PC-3 (cell line): Measurements from ENCODE around the gene MAP7. TPM values are rescaled to one million over a fixed set of nuclear protein-coding genes. Genes with fewer than 3 reads are reported as not detected.

Experiments used
- ATAC-seq: fragments of 200-7000 bp; cut with Tn5 transposase; 2 replicates; pipeline ENCODE4 v1.9.1; 2020; ENCODE audit warnings: mild to moderate bottlenecking, moderate library complexity
- BruUV-seq: library from RNA; stranded (reverse); fragments of 400-500 nt; replicated peaks from 2 replicates; lab custom pipeline; 2021; lab: Mats Ljungman, UMichigan
- CTCF ChIA-PET: fragments of 300-600 bp; sonication (Branson Sonifier 250); formaldehyde crosslinking; loops from one replicate; lab custom pipeline; 2022; ENCODE audit warnings: antibody characterized with exemption; lab: Charles Lee
- POLR2A ChIA-PET: fragments of 300-600 bp; sonication (Branson Sonifier 250); formaldehyde crosslinking; loops from one replicate; lab custom pipeline; 2022; ENCODE audit warnings: antibody characterized with exemption; ENCODE audit not compliant: unreplicated experiment; lab: Charles Lee
- DNase-seq: peaks from one replicate; pipeline ENCODE4 v3.0.0-alpha.2; 2015
- H2AFZ ChIP-seq: fragments of 300-600 bp; sonication (generic); 2 replicates; pipeline ENCODE4 v1.6.0; 2016; ENCODE audit warnings: antibody characterized with exemption, low read length
- H3F3A ChIP-seq: fragments of 300-600 bp; sonication (generic); one replicate; pipeline ENCODE4 v1.6.0; 2017; ENCODE audit warnings: antibody characterized with exemption, low read length, control low read depth, mild to moderate bottlenecking; ENCODE audit not compliant: unreplicated experiment
- H3K27ac ChIP-seq: fragments of 300-600 bp; sonication (generic); 2 replicates; pipeline ENCODE4 v1.5.1; 2016; ENCODE audit warnings: mild to moderate bottlenecking, low read length
- H3K27me3 ChIP-seq: fragments of 300-600 bp; sonication (generic); 2 replicates; pipeline ENCODE4 v1.6.1; 2016; ENCODE audit warnings: low read length, mixed read lengths
- H3K36me3 ChIP-seq: fragments of 300-600 bp; sonication (generic); 2 replicates; pipeline ENCODE4 v1.6.1; 2016; ENCODE audit warnings: low read depth, mixed run types, low read length, mixed read lengths
- H3K4me1 ChIP-seq: fragments of 300-600 bp; sonication (generic); 2 replicates; pipeline ENCODE4 v1.5.1; 2016; ENCODE audit warnings: low read length; ENCODE audit not compliant: insufficient read depth
- H3K4me2 ChIP-seq: fragments of 300-600 bp; sonication (generic); 2 replicates; pipeline ENCODE4 v1.6.0; 2016; ENCODE audit warnings: low read length
- H3K4me3 ChIP-seq: fragments of 300-600 bp; sonication (generic); 2 replicates; pipeline ENCODE4 v1.5.1; 2016; ENCODE audit warnings: mild to moderate bottlenecking, low read length, mixed read lengths
- H3K79me2 ChIP-seq: fragments of 300-600 bp; sonication (generic); 2 replicates; pipeline ENCODE4 v1.6.1; 2017; ENCODE audit warnings: low read length, mixed read lengths
- H3K9ac ChIP-seq: fragments of 300-600 bp; sonication (generic); 2 replicates; pipeline ENCODE4 v1.6.0; 2016; ENCODE audit warnings: mild to moderate bottlenecking, low read length
- H3K9me2 ChIP-seq: fragments of 300-600 bp; sonication (generic); replicated peaks from 2 replicates; pipeline ENCODE4 v1.6.1; 2016; ENCODE audit warnings: mixed run types, low read length, mixed read lengths
- H3K9me3 ChIP-seq: fragments of 300-600 bp; sonication (generic); 2 replicates; pipeline ENCODE4 v1.6.1; 2016; ENCODE audit warnings: low read length, mixed read lengths
- H4K20me1 ChIP-seq: fragments of 300-600 bp; sonication (generic); 2 replicates; pipeline ENCODE4 v1.6.1; 2016; ENCODE audit warnings: low read length, mixed read lengths
- EZH2 ChIP-seq: fragments of 300-600 bp; sonication (generic); IDR thresholded peaks from one replicate; pipeline ENCODE4 v1.6.1; 2017; ENCODE audit warnings: antibody characterized with exemption, mild to moderate bottlenecking, low read length; ENCODE audit not compliant: unreplicated experiment
- EZH2phosphoT487 ChIP-seq: fragments of 300-600 bp; sonication (generic); IDR thresholded peaks from 2 replicates; pipeline ENCODE4 v1.6.1; 2018; ENCODE audit warnings: mild to moderate bottlenecking, antibody characterized with exemption, low read length, borderline replicate concordance
- intact Hi-C: fragments of 100-400 bp; cut with micrococcal nuclease; formaldehyde crosslinking; loops from 2 replicates; pipeline ENCODE4 v1.9.0; 2023
- total RNA-seq: library from RNA; depleted of rRNA; stranded (reverse); fragments of >200 nt; gene quantifications from 2 replicates; pipeline ENCODE4 v1.2.3, GENCODE V29; 2014
- TF ChIP-seq, protein P1 (sequence below): fragments of 300-600 bp; sonication (generic); conservative IDR thresholded peaks from 2 replicates; pipeline ENCODE4 v1.5.1; 2017; ENCODE audit warnings: antibody characterized with exemption, low read depth, mild to moderate bottlenecking, low read length

The MAP7 gene
- total RNA-seq, 1 experiment from 2014 or later, result 13.9 TPM

DNA sequence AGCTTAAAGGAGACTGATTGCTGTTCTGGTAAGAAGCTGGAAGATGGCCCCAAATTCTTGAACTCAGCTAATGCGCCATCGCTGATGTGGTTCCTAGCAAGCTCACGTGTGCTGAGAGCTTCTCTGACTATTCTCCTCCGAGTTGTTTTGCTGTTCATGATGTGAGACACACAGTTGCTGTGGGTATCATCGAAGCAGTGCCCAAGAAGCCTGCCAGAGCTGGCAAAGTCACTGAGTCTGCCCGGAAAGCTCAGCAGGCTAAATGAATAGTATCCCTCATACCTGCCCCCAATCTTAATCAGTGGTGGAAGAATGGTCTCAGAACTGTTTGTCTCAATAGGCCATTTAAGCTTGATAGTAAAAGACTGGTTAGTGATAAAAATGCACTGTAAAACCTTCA, 232.3 kb downstream of the MAP7 start:
- Histone ChIP-seq H3K4me2 (no peak overlapping the region), H3K4me3 (no peak overlapping the region), H3K79me2 (no peaks in the 10 kb centered on the region), H4K20me1 (no peaks in the 10 kb centered on the region), H2AFZ (0 out of 2 replicates have a peak overlapping the region, but pooled peaks have one; percentile 48), H3K36me3 (no peaks in the 10 kb centered on the region), H3F3A (no peaks in the 10 kb centered on the region), H3K4me1 (no peaks in the 10 kb centered on the region), H3K27me3 (no peaks in the 10 kb centered on the region), H3K27ac (no peak overlapping the region), H3K9me2 (no peaks in the 10 kb centered on the region), H3K9ac (no peak overlapping the region), H3K9me3 (no peaks in the 10 kb centered on the region)
- DNase-seq (no peak), ATAC-seq (no peak)
- CTCF ChIA-PET, result no interaction called here
- TF ChIP-seq EZH2phosphoT487, result no peak
- TF ChIP-seq, protein P1, sequence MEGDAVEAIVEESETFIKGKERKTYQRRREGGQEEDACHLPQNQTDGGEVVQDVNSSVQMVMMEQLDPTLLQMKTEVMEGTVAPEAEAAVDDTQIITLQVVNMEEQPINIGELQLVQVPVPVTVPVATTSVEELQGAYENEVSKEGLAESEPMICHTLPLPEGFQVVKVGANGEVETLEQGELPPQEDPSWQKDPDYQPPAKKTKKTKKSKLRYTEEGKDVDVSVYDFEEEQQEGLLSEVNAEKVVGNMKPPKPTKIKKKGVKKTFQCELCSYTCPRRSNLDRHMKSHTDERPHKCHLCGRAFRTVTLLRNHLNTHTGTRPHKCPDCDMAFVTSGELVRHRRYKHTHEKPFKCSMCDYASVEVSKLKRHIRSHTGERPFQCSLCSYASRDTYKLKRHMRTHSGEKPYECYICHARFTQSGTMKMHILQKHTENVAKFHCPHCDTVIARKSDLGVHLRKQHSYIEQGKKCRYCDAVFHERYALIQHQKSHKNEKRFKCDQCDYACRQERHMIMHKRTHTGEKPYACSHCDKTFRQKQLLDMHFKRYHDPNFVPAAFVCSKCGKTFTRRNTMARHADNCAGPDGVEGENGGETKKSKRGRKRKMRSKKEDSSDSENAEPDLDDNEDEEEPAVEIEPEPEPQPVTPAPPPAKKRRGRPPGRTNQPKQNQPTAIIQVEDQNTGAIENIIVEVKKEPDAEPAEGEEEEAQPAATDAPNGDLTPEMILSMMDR, result no peak
- TF ChIP-seq EZH2, result no peak
- no TSS peak for BruUV-seq
- POLR2A ChIA-PET, result no interaction called here
- intact Hi-C loops, result loop anchor here (2.0 to 5.0 kb wide), 3 partner anchors 67 to 866 kb away; partner anchors contain the start of gene MTFR2

DNA sequence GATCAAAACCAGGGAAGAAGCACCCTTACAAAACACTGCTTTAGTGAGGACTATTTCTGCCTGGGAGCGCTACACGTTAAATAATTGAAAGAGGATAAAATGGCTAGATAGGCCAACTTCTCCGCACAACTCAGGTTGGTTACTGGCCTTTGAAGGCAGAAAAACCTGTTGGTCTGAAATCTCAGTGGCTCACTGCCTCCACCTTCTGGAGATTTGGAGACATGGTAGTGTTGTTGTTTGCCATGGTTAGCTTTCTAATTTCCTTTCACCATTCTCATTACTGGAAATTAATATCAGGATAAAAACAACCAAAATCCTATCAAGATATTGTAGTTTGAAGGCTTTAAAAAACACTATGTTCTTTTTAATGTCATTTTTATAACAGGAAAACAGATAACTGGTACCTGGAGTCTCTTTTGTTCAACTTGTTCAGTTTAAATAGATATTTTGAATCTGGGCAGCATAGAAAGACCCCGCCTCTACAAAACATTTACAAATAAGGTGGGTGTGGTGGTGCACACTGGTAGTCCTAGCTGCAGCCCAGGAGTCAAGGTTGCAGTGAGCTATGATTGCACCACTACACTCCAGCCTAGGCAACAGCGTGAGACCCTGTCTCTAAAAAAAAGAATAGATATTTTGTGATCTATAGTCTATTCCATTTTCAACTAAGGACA, 233.1 kb downstream of the MAP7 start:
- Histone ChIP-seq H3K36me3 (no peaks in the 10 kb centered on the region), H3K4me3 (no peak overlapping the region), H3K9me2 (no peaks in the 10 kb centered on the region), H3K4me2 (no peak overlapping the region), H4K20me1 (no peaks in the 10 kb centered on the region), H3K79me2 (no peaks in the 10 kb centered on the region), H3K9me3 (no peaks in the 10 kb centered on the region), H2AFZ (no peak overlapping the region), H3F3A (no peaks in the 10 kb centered on the region), H3K27me3 (no peaks in the 10 kb centered on the region), H3K27ac (no peak overlapping the region), H3K9ac (no peak overlapping the region), H3K4me1 (no peaks in the 10 kb centered on the region)
- no TSS peak for BruUV-seq
- peak; percentile 75 for DNase-seq
- TF ChIP-seq, protein P1, result peak; percentile 79
- no peak for TF ChIP-seq EZH2
- intact Hi-C loops, result loop anchor here (2.0 to 5.0 kb wide), 3 partner anchors 66 to 865 kb away; partner anchors contain the start of gene MTFR2
- CTCF ChIA-PET, result no interaction called here
- POLR2A ChIA-PET, result no interaction called here
- ATAC-seq, result peak; percentile 67

DNA sequence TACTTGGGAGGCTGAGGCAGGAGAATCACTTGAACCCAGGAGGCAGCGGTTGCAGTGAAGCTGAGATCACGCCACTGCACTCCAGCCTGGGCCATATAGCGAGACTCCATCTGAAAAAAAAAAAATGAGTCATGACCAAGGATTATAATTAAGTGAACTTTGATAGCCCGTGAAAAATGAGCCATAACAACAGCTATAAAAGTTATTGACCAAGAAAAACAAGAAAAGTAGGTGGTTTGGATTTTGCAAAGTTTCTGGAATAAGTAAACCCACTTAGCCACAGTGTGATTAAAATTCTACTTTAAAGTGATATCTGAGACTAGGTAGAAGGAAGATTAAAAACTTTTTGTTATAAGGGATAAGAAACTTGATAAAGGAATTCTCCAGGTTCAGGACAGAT, 234.6 kb downstream of the MAP7 start:
- POLR2A ChIA-PET, result no interaction called here
- DNase-seq (no peak), ATAC-seq (no peak)
- H3K4me3 ChIP-seq, result no peak overlapping the region
- no peaks in the 10 kb centered on the region for H3F3A ChIP-seq
- H3K9me3 ChIP-seq, result no peaks in the 10 kb centered on the region
- H3K27me3 ChIP-seq, result no peaks in the 10 kb centered on the region
- H3K4me1 ChIP-seq, result no peaks in the 10 kb centered on the region
- H4K20me1 ChIP-seq, result no peaks in the 10 kb centered on the region
- no peak overlapping the region for H3K9ac ChIP-seq
- no peak overlapping the region for H2AFZ ChIP-seq
- TF ChIP-seq, protein P1, result no peak
- TF ChIP-seq EZH2 (no peak), EZH2phosphoT487 (no peak)
- BruUV-seq, result no TSS peak
- no peaks in the 10 kb centered on the region for H3K36me3 ChIP-seq
- intact Hi-C loops, result loop anchor here (5.0 kb wide), 1 partner anchor 863 kb away; no protein-coding TSS in a partner anchor
- CTCF ChIA-PET, result no interaction called here
- H3K4me2 ChIP-seq, result no peak overlapping the region
- no peak overlapping the region for H3K27ac ChIP-seq
- H3K9me2 ChIP-seq, result no peaks in the 10 kb centered on the region
- H3K79me2 ChIP-seq, result no peaks in the 10 kb centered on the region
